Ovary (tissue), 9 donors: ENCODE data around the gene ZNF148. TPM values are rescaled to one million over a fixed set of nuclear protein-coding genes. Genes with fewer than 3 reads are reported as not detected.

ENCODE experiments used
- DNase-seq, 5 donors: peaks; one replicate each; pipeline ENCODE4 v3.0.0-alpha.2; 2019 to 2020
- H3K27ac ChIP-seq, 2 donors: fragments of 200-600 bp; one replicate each; pipeline versions ENCODE4 v1.5.1 to v1.8.0; 2019 to 2022
- H3K27me3 ChIP-seq: fragments of 200-600 bp; one replicate; pipeline ENCODE4 v1.8.0; 2022
- H3K36me3 ChIP-seq: fragments of 200-600 bp; sonication (generic); one replicate; pipeline ENCODE4 v1.5.1; 2019
- H3K4me1 ChIP-seq: one replicate; pipeline ENCODE4 v1.8.1; 2013; ENCODE audit warnings: mild to moderate bottlenecking, moderate library complexity; ENCODE audit not compliant: insufficient read depth
- H3K4me3 ChIP-seq: fragments of 200-600 bp; sonication (generic); one replicate; pipeline ENCODE4 v1.5.1; 2017
- H3K9me3 ChIP-seq, 2 donors: fragments of 200-600 bp in 1 of 2; sonication (generic) in 1 of 2; one replicate each; pipeline versions ENCODE4 v1.5.1 to v1.8.1; 2013 to 2019; ENCODE audit warnings: mild to moderate bottlenecking in 1 of 2, moderate library complexity in 1 of 2
- EP300 ChIP-seq: sonication (generic); formaldehyde crosslinking; IDR thresholded peaks from one replicate; pipeline ENCODE4 v1.6.1; 2017; ENCODE audit warnings: antibody characterized with exemption
- POLR2A ChIP-seq: fragments of 450-650 bp; IDR thresholded peaks from one replicate; pipeline ENCODE4 v1.6.1; 2017; ENCODE audit warnings: antibody characterized with exemption, mild to moderate bottlenecking, moderate library complexity
- WGBS, 3 donors: extraction: QIAGEN DNeasy Blood & Tissue Kit in 1 of 3; methylation state at CpG; one replicate each; pipeline versions ENCODE4 v1.1.5 to v1.1.7; 2013 to 2017; 5-methylcytosine and 5-hydroxymethylcytosine counted together
- intact Hi-C, 4 donors: fragments of 100-400 bp; cut with DNase I; formaldehyde crosslinking; loops; one replicate each; pipeline versions ENCODE4 v1.11.0 to v1.15.1; 2022 to 2023
- polyA plus RNA-seq, 2 donors: library from polyadenylated mRNA; stranded (reverse); fragments of 200-250 nt in 1 of 2; fragments of 350-450 nt in 1 of 2; fragmentation: Illumina TruSeq in 1 of 2; extraction: RNeasy Lipid Tissue Mini Kit (QIAGEN cat#74804) in 1 of 2; gene quantifications; one replicate each; pipeline ENCODE4 v1.2.3, GENCODE V29; 2013 to 2014
- total RNA-seq, 7 donors: library from RNA; depleted of rRNA in 2 of 7; stranded (reverse); fragments of >200 nt in 2 of 7; fragmentation: NEBNext Ultra II Directional in 3 of 7; extraction: Animal tissue kit (Norgen Biotek cat#: 25700) in 3 of 7; gene quantifications; one replicate each; pipeline versions ENCODE4 v1.1.0 to v1.2.4, GENCODE V29; 2016 to 2023
- TF ChIP-seq, protein P1 (sequence below), 3 donors: fragments of 450-650 bp in 2 of 3; fragments of 200-600 bp in 1 of 3; IDR thresholded peaks; one replicate each; pipeline versions ENCODE4 v1.5.1 to v1.8.0; 2016 to 2022; ENCODE audit warnings: antibody characterized with exemption in 3 of 3, mild to moderate bottlenecking in 1 of 3
- donor health status: DM: no; HTN: no; CAD: no; lungs with moderate emphysema.
- donor health status: DM: no; HTN: no; CAD: no.
- donor health status: Bipolar disorder and iron deficiency.
- donor health status: DM: yes; HTN: yes; CAD: no.
- donor health status: DM: no; HTN: no; CAD: no.
- donor health status: DM: yes; HTN: yes; CAD: no.

ZNF148 gene
- total and polyA plus RNA-seq, 9 donors = 9.1 to 98.8 (median 66.8) TPM

- H3K36me3 ChIP-seq = no peaks in the 10 kb centered on the region
- no peaks in the 10 kb centered on the region for H3K27me3 ChIP-seq
- 54 to 59% (median 55%) methylated on average over 2 of the region's 2 CpGs for WGBS, 3 donors
- intact Hi-C loops = no loop called here
- DNase-seq = no peak
- TF ChIP-seq, protein P1, sequence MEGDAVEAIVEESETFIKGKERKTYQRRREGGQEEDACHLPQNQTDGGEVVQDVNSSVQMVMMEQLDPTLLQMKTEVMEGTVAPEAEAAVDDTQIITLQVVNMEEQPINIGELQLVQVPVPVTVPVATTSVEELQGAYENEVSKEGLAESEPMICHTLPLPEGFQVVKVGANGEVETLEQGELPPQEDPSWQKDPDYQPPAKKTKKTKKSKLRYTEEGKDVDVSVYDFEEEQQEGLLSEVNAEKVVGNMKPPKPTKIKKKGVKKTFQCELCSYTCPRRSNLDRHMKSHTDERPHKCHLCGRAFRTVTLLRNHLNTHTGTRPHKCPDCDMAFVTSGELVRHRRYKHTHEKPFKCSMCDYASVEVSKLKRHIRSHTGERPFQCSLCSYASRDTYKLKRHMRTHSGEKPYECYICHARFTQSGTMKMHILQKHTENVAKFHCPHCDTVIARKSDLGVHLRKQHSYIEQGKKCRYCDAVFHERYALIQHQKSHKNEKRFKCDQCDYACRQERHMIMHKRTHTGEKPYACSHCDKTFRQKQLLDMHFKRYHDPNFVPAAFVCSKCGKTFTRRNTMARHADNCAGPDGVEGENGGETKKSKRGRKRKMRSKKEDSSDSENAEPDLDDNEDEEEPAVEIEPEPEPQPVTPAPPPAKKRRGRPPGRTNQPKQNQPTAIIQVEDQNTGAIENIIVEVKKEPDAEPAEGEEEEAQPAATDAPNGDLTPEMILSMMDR (IDR thresholded peaks at IDR 0.05) = no peak
- TF ChIP-seq EP300 (no peak), POLR2A (no peak)
- no peak overlapping the region for H3K27ac ChIP-seq
- H3K9me3 ChIP-seq = no peaks in the 10 kb centered on the region
- peaks cover 3% of the 10 kb centered on the region for H3K4me1 ChIP-seq
- no peak overlapping the region for H3K4me3 ChIP-seq
Measured at GRCh38 chr3:125351814-125352456, 23.2 kb downstream of the ZNF148 start.

- H3K27ac ChIP-seq = no peak overlapping the region
- TF ChIP-seq, protein P1 (IDR thresholded peaks at IDR 0.05) = no peak
- TF ChIP-seq POLR2A = no peak
- TF ChIP-seq EP300 = no peak
- H3K27me3 ChIP-seq = no peaks in the 10 kb centered on the region
- intact Hi-C loops = no loop called here
- no peak overlapping the region for H3K4me3 ChIP-seq
- 91 to 95% (median 93%) methylated on average over 7 of the region's 7 CpGs for WGBS, 3 donors
- peaks cover 3% of the 10 kb centered on the region for H3K4me1 ChIP-seq
- no peaks in the 10 kb centered on the region for H3K36me3 ChIP-seq
- no peak for DNase-seq
- H3K9me3 ChIP-seq = no peaks in the 10 kb centered on the region
Measured at GRCh38 chr3:125351152-125351551, 24.0 kb downstream of the ZNF148 start.

GRCh38 chr3:125350597-125350996, 24.5 kb downstream of the ZNF148 start:
- H3K4me3 ChIP-seq = no peak overlapping the region
- TF ChIP-seq EP300 (no peak), POLR2A (no peak)
- TF ChIP-seq, protein P1 (IDR thresholded peaks at IDR 0.05) = no peak
- no peaks in the 10 kb centered on the region for H3K9me3 ChIP-seq
- H3K4me1 ChIP-seq = peaks cover 3% of the 10 kb centered on the region
- no peak overlapping the region for H3K27ac ChIP-seq
- H3K36me3 ChIP-seq = no peaks in the 10 kb centered on the region
- WGBS, 3 donors = 74 to 96% (median 76%) methylated on average over 5 of the region's 5 CpGs
- no peak for DNase-seq
- intact Hi-C loops = no loop called here
- no peaks in the 10 kb centered on the region for H3K27me3 ChIP-seq

- Histone ChIP-seq H3K27me3 (no peaks in the 10 kb centered on the region), H3K4me3 (no peak overlapping the region), H3K9me3 (no peaks in the 10 kb centered on the region), H3K27ac (no peak overlapping the region), H3K36me3 (no peaks in the 10 kb centered on the region), H3K4me1 (peaks cover 3% of the 10 kb centered on the region)
- DNase-seq = no peak
- intact Hi-C loops = no loop called here
- TF ChIP-seq, protein P1 (IDR thresholded peaks at IDR 0.05) = no peak
- no peak for TF ChIP-seq POLR2A
- no peak for TF ChIP-seq EP300
Measured at GRCh38 chr3:125349556-125350165, 25.5 kb downstream of the ZNF148 start.
